Measurements from ENCODE around the gene PSG3. TPM values are rescaled to one million over a fixed set of nuclear protein-coding genes. Genes with fewer than 3 reads are reported as not detected.
A peak's percentile ranks its signal among the peaks of the same experiment; 100 is the strongest.
"Not testable (repeated sequence)": the region's sequence is repeated elsewhere in the genome, so short reads cannot be mapped to it uniquely, and the experiment has no call there.

The PSG3 gene
- total RNA-seq, 1 donor = under 0.01 TPM

DNA sequence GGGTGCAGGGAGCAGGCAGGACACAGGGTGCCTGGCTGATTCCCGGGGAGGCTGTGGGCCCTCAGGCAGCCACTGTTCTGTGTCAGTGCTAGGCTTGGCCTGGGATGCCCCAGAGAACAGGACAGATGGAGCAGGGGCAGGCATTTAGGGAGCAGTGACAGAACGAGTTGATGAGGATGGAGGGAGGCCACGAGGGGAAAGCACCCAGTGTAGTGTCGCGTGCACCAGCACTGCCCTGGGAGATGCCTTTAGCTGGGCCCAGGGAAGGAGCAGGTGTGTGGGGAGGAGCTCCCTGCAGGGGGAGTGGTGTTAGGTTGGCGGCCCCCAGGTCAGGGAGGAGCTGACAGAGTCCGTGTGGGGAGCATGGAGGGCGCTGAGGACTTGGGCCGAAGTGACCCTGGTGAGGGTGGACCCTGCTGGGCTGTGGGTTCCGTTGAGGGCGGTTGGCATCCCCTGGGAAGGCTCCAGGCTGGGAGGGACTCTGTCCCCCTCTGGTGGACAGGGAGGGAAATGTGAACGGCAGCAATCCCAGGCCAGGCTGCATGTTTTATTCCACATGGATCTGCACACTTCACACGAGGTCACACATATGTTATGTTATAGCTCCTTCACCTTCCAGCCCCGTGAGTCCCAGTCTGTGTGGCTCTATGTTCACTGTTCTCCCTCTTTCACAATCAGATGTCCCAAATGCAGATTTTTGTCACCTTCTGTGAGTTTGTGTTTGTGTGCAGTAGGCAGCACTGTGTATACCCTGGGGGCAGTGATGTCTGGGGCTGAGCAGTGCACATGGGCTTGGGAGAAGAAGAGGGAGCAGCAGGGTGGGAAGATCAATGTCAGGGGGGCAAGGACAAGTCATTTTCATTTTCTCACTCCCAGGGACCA is 1.7 kb upstream of the PSG3 start:
- not testable (repeated sequence) for DNase-seq (ENCODE audit: low read depth); H3K4me3 ChIP-seq (ENCODE audit: low read depth, low read length)
- TF ChIP-seq, protein P1, sequence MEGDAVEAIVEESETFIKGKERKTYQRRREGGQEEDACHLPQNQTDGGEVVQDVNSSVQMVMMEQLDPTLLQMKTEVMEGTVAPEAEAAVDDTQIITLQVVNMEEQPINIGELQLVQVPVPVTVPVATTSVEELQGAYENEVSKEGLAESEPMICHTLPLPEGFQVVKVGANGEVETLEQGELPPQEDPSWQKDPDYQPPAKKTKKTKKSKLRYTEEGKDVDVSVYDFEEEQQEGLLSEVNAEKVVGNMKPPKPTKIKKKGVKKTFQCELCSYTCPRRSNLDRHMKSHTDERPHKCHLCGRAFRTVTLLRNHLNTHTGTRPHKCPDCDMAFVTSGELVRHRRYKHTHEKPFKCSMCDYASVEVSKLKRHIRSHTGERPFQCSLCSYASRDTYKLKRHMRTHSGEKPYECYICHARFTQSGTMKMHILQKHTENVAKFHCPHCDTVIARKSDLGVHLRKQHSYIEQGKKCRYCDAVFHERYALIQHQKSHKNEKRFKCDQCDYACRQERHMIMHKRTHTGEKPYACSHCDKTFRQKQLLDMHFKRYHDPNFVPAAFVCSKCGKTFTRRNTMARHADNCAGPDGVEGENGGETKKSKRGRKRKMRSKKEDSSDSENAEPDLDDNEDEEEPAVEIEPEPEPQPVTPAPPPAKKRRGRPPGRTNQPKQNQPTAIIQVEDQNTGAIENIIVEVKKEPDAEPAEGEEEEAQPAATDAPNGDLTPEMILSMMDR (IDR thresholded peaks at IDR 0.05; ENCODE audit: insufficient read depth, low read depth, low read length) = peak; percentile 52

DNA sequence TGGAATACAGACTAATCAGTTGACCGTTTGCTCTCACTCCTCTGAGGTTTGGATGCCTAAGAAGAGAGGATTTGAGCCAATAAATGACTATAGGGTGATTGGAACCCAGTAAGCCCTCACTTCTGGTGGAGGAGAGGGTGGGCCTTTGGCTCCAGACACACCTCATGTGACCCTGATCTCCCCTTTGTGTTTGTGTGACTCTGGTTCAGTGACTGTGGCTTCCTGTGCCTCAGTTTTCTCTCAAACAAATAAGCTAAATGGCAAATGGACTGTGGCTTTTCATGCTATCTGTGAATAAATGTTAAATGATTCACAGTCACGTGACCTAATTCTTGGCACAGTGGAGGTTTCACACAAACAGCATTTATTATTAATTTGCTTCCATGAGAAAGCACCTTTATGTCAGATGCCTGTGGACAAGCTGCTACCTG is 2.7 kb downstream of the PSG3 start:
- peak; percentile 22 for DNase-seq (ENCODE audit: low read depth)
- not testable (repeated sequence) for H3K4me3 ChIP-seq (ENCODE audit: low read depth, low read length)

DNA sequence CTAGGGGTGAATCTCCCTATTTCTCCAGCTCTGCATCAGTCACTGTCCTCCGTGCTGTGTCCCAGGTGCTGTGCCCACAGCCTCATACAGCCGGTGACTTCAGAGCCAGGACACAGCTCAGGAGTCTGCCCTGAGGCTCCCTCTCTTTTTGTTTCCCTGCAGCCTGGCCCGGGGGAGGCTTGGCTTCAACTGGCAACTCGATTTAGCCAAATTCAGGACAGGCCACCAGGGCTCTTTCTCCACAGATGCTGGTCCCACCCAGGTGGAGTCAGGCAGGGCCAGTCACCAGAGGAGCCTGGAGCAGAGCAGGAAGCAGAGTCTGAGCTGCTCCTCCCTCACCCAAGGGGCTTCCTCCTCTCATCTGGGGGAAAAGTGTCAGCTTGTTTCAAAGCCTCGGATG is 11.9 kb downstream of the PSG3 start:
- not testable (repeated sequence) for H3K4me3 ChIP-seq (ENCODE audit: low read depth, low read length); DNase-seq (ENCODE audit: low read depth)

DNA sequence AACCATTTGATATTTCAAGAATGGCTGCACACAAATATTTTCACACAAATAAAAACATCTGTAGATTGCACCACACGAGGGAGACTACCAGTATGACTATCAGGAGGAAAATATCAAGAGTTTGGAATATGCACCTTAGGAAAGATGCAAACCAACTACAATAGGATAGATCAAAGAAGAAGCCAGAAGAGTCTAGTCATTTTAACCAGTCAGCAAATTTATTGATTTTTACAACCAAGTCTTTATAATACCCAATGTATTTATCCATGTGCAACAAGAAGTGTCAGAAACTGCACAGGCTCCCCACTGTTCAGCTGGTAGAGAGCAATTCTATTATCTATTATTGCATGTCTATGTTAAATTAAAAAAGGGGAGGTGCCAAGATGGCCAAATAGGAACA is 26.3 kb downstream of the PSG3 start:
- not testable (repeated sequence) for H3K4me3 ChIP-seq (ENCODE audit: low read depth, low read length); DNase-seq (ENCODE audit: low read depth)

DNA sequence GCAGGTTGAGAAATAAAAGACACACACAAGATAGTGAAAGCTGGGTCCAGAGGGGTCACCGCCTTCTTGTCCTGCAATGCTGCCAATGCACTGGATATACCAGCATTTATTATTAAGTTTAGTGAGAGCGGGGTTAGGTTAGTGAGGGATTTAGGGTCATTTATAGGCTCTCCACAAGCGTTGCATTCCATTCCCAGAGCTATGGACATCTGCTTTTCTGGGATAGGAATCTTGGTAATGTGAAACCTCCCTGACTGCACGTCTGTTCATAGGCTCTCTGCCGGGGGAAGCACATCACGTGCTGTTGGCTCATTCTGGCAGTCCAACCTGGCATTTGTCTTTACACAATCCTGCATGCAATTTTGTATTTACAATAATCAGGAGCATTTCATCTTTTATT is 27.5 kb downstream of the PSG3 start:
- DNase-seq (ENCODE audit: low read depth); H3K4me3 ChIP-seq (ENCODE audit: low read depth, low read length): not testable (repeated sequence)

DNA sequence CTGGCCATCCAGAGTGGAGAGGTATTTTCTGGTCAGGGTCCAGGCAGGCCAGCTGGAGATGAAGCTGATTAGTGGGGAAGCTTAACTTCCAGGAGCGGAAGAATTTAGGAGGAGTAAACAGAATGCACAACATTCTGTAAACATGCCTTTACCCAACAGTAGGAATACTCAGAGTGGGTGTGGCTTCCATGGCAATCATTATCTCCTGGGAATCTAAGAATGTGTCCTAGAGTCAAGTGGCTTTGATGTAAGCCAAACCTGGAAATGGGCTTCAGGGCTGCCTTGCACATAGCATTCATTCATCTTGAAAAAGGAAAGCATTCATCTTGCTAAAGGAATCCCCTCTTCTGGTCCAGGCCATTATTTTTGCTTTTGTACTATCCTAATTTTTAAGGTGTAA is 29.3 kb downstream of the PSG3 start:
- peak; percentile 6 for DNase-seq (ENCODE audit: low read depth)
- H3K4me3 ChIP-seq (ENCODE audit: low read depth, low read length) = not testable (repeated sequence)

DNA sequence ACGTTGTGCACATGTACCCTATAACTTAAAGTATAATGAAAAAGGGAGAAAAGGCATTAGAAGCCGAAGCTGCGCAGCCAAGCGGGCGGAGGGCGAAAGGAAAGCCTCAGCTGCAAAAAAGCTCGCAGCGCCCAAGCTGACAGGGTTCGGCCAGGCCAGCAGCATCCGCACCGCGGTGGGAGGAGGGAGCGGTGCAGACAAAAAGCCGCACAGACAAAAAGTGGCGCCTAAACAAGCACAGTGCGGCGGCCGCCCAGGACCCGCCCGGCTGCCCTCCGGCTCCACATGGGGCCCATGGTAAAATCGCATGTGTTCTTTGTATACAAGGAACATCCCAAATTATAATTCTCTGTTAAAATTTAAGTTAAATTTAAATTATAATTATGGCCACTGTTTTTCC is 42.4 kb downstream of the PSG3 start:
- no peak for DNase-seq (ENCODE audit: low read depth)
- H3K4me3 ChIP-seq (ENCODE audit: low read depth, low read length) = no peak overlapping the region
- TF ChIP-seq, protein P1 (IDR thresholded peaks at IDR 0.05; ENCODE audit: insufficient read depth, low read depth, low read length) = no peak

DNA sequence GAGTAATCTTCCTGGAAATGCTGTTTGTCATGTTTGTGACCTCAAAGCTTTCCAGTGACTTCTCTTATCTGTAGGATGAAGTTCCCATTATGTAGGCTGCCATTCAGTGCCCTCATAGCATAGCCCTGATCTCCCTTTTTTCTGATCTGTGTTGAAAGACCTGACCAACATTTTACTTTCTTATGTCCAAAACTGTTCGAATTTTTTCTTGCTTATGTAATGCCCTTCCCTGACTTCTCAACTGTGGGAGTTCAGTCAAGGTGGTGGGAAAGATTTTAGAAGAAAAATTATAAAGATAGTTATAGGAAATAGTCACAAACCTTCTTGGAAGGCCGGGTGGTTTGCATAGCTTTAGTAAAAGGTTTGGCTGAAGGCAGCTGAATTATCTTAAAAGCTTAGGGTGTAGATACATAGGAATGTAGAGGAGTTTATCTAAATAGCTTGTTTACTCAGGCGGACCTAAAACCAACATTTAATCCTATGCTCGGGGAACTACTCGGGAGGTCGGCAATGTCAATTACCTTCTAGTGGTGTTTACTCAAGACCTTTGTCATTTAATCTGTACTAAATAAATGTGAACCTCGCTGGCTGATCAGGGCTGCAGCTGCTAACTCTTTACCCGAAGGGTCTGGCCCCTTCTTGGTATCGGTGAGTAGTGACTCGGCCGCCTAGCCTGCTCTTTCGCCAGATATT is 44.3 kb downstream of the PSG3 start:
- H3K4me3 ChIP-seq (ENCODE audit: low read depth, low read length) = no peak overlapping the region
- no peak for DNase-seq (ENCODE audit: low read depth)

DNA sequence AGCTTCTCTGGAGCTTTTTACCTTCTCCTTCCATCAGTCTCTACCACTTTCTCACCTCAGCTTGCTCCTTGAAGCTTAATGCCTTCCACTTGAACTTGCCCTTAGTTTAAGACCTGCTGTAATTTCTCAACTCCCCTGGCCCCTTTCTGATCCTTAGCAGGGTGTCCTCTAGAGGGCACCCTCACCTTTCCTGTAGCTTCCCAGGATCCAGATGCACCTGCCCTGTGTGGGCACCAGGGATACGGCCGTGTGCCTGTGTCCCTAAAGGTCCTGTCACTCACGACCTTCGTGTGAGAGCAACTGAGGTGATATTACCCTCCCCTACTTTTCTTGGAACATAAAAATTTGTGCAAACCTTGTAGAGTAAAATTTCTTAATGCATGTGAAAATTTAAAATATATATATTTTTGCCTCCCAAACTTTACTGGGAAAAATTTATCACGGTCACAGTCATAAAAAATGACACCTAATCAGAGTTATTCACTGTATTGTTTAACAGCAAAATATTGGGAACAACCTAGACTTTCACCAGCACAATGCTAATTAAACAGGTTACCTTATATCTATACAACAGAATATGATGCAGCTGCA is 46.4 kb downstream of the PSG3 start:
- no peak overlapping the region for H3K4me3 ChIP-seq (ENCODE audit: low read depth, low read length)
- TF ChIP-seq, protein P1 (IDR thresholded peaks at IDR 0.05; ENCODE audit: insufficient read depth, low read depth, low read length) = peak; percentile 77
- DNase-seq (ENCODE audit: low read depth) = peak; percentile 47

More for the DNA sequence above, 44.3 kb downstream of the PSG3 start:
- TF ChIP-seq, protein P1 (IDR thresholded peaks at IDR 0.05; ENCODE audit: insufficient read depth, low read depth, low read length) = no peak

Measured in fibroblast of villous mesenchyme (primary cell).